Coronary artery (tissue), 2 donors: ENCODE data around the gene KIF5C.
"Not testable (repeated sequence)": the region's sequence is repeated elsewhere in the genome, so short reads cannot be mapped to it uniquely, and the experiment has no call there.

Experiments
- DNase-seq: peaks from one replicate; pipeline ENCODE4 v3.0.0-alpha.2; 2017; ENCODE audit warnings: low spot score
- H3K27ac ChIP-seq, 2 donors: fragments of 200-600 bp; sonication (generic); one replicate each; pipeline ENCODE4 v1.5.1; 2016 to 2019
- H3K4me3 ChIP-seq: fragments of 200-600 bp; sonication (generic); 2 replicates; pipeline ENCODE4 v1.5.1; 2016; ENCODE audit warnings: mild to moderate bottlenecking, moderate library complexity
- CTCF ChIP-seq: fragments of 200-600 bp; sonication (generic); IDR thresholded peaks from one replicate; pipeline ENCODE4 v1.5.1; 2019; ENCODE audit warnings: antibody characterized with exemption

The KIF5C gene

DNA sequence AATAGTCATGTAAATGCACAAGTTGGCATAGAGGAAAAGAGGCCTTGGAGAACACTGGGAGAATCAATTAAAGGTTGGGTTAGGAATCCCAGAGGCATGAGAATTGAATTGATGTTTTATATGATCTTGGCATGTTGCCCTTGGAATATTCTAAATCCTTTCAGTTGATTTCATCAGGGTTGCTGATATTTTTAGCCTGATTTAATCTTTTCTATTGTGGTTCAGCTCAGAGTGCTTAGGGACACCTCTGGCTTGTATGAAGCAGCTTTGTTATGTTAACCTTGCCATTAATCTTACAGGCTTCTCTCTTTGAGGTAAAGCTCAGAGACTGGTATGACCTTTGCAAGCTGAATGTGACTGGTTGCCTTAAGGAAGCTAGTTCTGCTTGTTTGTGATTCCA, 99.1 kb downstream of the KIF5C start:
- no peak for TF ChIP-seq CTCF
- no peak for DNase-seq
- no peak overlapping the region for H3K27ac ChIP-seq
- H3K4me3 ChIP-seq = no peak overlapping the region

GRCh38 chr2:148978026-148978685, 103.1 kb downstream of the KIF5C start:
- DNase-seq = no peak
- Histone ChIP-seq H3K27ac (no peak overlapping the region), H3K4me3 (peak overlapping the region; percentile 14)
- TF ChIP-seq CTCF = no peak

DNA sequence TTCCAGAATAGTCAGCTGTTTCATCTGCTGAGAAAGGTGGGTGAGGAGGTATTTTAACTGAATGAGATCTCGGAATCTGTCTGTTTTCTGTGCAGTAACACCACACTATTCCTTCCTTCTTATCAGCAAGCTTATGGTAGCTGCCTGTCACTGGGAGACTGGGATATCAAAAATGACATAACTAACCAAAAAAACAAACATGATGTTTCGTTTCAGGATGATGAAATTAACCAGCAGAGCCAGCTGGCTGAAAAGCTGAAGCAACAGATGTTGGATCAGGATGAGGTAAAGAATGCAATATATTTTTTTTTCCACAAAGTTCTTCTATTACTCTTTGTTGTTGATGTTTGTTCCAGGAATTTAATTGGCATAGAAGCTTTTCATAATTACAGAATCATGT, 103.7 kb downstream of the KIF5C start:
- Histone ChIP-seq H3K27ac (no peak overlapping the region), H3K4me3 (peak overlapping the region; percentile 14)
- no peak for TF ChIP-seq CTCF
- DNase-seq = no peak

DNA sequence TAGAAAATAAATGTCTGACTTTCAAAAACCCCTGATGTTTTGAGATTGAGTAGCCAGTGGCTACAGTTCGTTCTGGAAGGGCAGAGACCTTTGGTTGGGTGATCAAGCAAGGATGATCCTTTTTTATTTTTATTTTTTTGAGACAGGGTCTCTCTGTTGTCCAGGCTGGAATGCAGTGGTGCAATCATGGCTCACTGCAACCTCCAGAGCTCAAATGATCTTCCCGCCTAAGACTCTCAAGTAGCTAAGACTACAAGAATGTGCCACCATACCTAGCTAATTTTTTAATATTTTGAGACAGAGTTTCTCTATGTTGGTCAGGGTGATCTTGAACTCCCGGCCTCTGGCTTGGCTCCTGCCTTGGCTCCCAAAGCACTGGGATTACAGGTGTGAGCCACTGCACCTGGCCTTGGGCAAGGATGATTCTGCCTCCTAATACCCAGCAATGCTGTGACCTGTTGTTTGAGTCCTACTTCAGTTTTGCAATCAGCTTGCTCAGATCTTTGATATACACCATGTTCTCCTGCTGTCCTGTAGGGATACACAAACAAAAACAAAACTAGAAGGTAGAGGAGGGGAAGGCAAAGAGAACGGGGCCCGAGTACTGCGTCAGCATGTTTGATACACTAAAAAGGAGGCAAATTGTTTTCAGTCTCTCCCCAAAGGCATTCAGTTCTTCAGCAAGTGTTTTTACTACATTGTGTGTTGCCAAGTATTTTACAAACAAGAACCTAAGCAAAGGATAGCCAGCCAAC, 104.3 kb downstream of the KIF5C start:
- no peak for TF ChIP-seq CTCF
- Histone ChIP-seq H3K27ac (no peak overlapping the region), H3K4me3 (no peak overlapping the region)
- DNase-seq = no peak

GRCh38 chr2:148979919-148980277, 104.9 kb downstream of the KIF5C start:
- Histone ChIP-seq H3K27ac (no peak overlapping the region), H3K4me3 (no peak overlapping the region)
- TF ChIP-seq CTCF = no peak
- no peak for DNase-seq

DNA sequence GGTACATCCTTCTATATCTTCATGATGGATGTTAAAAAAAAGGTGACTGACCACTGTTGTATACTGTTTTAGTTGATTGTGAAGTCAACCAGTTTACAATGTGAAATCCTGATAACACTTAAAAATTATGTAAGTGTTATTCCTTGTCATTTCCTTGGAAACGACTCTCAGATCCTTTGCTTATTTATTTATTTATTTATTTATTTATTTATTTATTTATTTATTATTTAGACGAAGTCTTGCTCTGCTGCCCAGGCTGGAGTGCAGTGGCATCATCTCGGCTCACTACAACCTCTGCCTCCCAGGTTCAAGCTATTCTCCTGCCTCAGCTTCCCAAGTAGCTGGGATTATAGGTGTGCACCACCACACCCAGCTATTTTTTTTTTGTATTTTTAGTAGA, 105.5 kb downstream of the KIF5C start:
- not testable (repeated sequence) for H3K4me3 ChIP-seq, H3K27ac ChIP-seq, DNase-seq

GRCh38 chr2:148981324-148981723, 106.3 kb downstream of the KIF5C start:
- no peak overlapping the region for H3K4me3 ChIP-seq
- H3K27ac ChIP-seq = no peak overlapping the region
- DNase-seq = no peak
- TF ChIP-seq CTCF = no peak
